NCI-H82 (cell line): ENCODE data around the gene TMEM26.
"Not testable (repeated sequence)": the region's sequence is repeated elsewhere in the genome, so short reads cannot be mapped to it uniquely, and the experiment has no call there.

ENCODE experiments used
- DNase-seq: peaks from one replicate; lab custom pipeline; 2025; lab: John Stamatoyannopoulos, UW

TMEM26 gene

GRCh38 chr10:61399406-61399805, 53.8 kb downstream of the TMEM26 start:
- no peak for DNase-seq

GRCh38 chr10:61398366-61399129, 54.6 kb downstream of the TMEM26 start:
- DNase-seq = no peak

GRCh38 chr10:61397175-61397986, 55.8 kb downstream of the TMEM26 start:
- no peak for DNase-seq

GRCh38 chr10:61391281-61391680, 61.9 kb downstream of the TMEM26 start:
- DNase-seq = no peak

GRCh38 chr10:61390851-61391250, 62.3 kb downstream of the TMEM26 start:
- no peak for DNase-seq

GRCh38 chr10:61389887-61390286, 63.3 kb downstream of the TMEM26 start:
- no peak for DNase-seq

- DNase-seq = not testable (repeated sequence)
Observed at GRCh38 chr10:61388986-61389385, 64.2 kb downstream of the TMEM26 start.

- DNase-seq = no peak
Observed at GRCh38 chr10:61385231-61386001, 67.8 kb downstream of the TMEM26 start.

- not testable (repeated sequence) for DNase-seq
Observed at GRCh38 chr10:61381153-61381552, 72.0 kb downstream of the TMEM26 start.

- DNase-seq = no peak
Observed at GRCh38 chr10:61378865-61379264, 74.3 kb downstream of the TMEM26 start.

GRCh38 chr10:61376908-61377368, 76.2 kb downstream of the TMEM26 start:
- DNase-seq = no peak

- no peak for DNase-seq
Observed at GRCh38 chr10:61376377-61376776, 76.8 kb downstream of the TMEM26 start.

- DNase-seq = no peak
Observed at GRCh38 chr10:61366365-61366764, 86.8 kb downstream of the TMEM26 start.

GRCh38 chr10:61364619-61365018, 88.6 kb downstream of the TMEM26 start:
- DNase-seq = no peak

- no peak for DNase-seq
Observed at GRCh38 chr10:61363006-61363405, 90.2 kb downstream of the TMEM26 start.

- no peak for DNase-seq
Observed at GRCh38 chr10:61359452-61359851, 93.7 kb downstream of the TMEM26 start.

- no peak for DNase-seq
Observed at GRCh38 chr10:61357687-61358086, 95.5 kb downstream of the TMEM26 start.
